Measurements from ENCODE around the gene WNT1. TPM values are rescaled to one million over a fixed set of nuclear protein-coding genes. Genes with fewer than 3 reads are reported as not detected.

WNT1 gene
- under 1 TPM; 0.17 to 0.29 TPM for total RNA-seq

GRCh38 chr12:48978291-48978740 is at the start of gene WNT1:
Gene WNT1, plus strand, starts transcription at chr12:48978322. Its CDS starts 329 bp downstream, at chr12:48978651.
- Mint-ChIP-seq H3K4me1 (peaks cover 51% of the 10 kb centered on the region), H3K4me3 (peak within 1 kb of the TSS; percentile 73), H3K27me3 (peaks cover 89% of the 10 kb centered on the region), H3K27ac (peak within 1 kb of the TSS; percentile 75), H3K36me3 (ENCODE audit: low read depth) (no peaks in the 10 kb centered on the region), H3K9me3 (no peaks in the 10 kb centered on the region)
- DNase-seq = no peak
- POLR2A ChIA-PET = no interaction called here
- CTCF ChIA-PET = interaction anchor here (0.5 to 10.1 kb wide), 22 partner anchors 8 to 322 kb away, joined by 3 to 110 read pairs (median 6); partner anchors contain the start of genes ARF3, DDN, DDX23 and RHEBL1

GRCh38 chr12:48929551-48929950 is 48.6 kb upstream of the WNT1 start:
- POLR2A ChIA-PET = no interaction called here
- peaks cover 30% of the 10 kb centered on the region for H3K4me1 Mint-ChIP-seq

GRCh38 chr12:48930475-48930874 is 47.6 kb upstream of the WNT1 start:
- peak overlapping the region; percentile 3 for H3K27ac Mint-ChIP-seq
- no peaks in the 10 kb centered on the region for H3K9me3 Mint-ChIP-seq
- peaks cover 32% of the 10 kb centered on the region for H3K36me3 Mint-ChIP-seq (ENCODE audit: low read depth)
- no peak for DNase-seq
- H3K27me3 Mint-ChIP-seq = no peaks in the 10 kb centered on the region
- POLR2A ChIA-PET = no interaction called here
- CTCF ChIA-PET = interaction anchor here (0.5 to 1.2 kb wide), 4 partner anchors 17 to 320 kb away, joined by 3 read pairs; partner anchors contain the start of gene ARF3
- peaks cover 29% of the 10 kb centered on the region for H3K4me1 Mint-ChIP-seq
- no peak overlapping the region for H3K4me3 Mint-ChIP-seq

More at GRCh38 chr12:48929551-48929950, 48.6 kb upstream of the WNT1 start:
- Mint-ChIP-seq H3K27me3 (no peaks in the 10 kb centered on the region), H3K9me3 (no peaks in the 10 kb centered on the region), H3K36me3 (ENCODE audit: low read depth) (peaks cover 31% of the 10 kb centered on the region), H3K27ac (no peak overlapping the region), H3K4me3 (no peak overlapping the region)
- DNase-seq = no peak
- CTCF ChIA-PET = interaction anchor here (0.5 to 1.2 kb wide), 6 partner anchors 16 to 198 kb away, joined by 3 read pairs; partner anchors contain the start of gene ARF3

- Mint-ChIP-seq H3K9me3 (no peaks in the 10 kb centered on the region), H3K27ac (peak overlapping the region; percentile 84), H3K36me3 (ENCODE audit: low read depth) (peaks cover 37% of the 10 kb centered on the region), H3K27me3 (no peaks in the 10 kb centered on the region), H3K4me1 (peaks cover 19% of the 10 kb centered on the region), H3K4me3 (peak overlapping the region; percentile 3)
- no peak for DNase-seq
- ChIA-PET CTCF (interaction anchor here (0.7 to 1.7 kb wide), 5 partner anchors 9 to 112 kb away, joined by 3 to 4 read pairs (median 3); no protein-coding TSS in a partner anchor), POLR2A (no interaction called here)
These were observed 45.2 kb upstream of the WNT1 start for GRCh38 chr12:48932878-48933277.

DNA sequence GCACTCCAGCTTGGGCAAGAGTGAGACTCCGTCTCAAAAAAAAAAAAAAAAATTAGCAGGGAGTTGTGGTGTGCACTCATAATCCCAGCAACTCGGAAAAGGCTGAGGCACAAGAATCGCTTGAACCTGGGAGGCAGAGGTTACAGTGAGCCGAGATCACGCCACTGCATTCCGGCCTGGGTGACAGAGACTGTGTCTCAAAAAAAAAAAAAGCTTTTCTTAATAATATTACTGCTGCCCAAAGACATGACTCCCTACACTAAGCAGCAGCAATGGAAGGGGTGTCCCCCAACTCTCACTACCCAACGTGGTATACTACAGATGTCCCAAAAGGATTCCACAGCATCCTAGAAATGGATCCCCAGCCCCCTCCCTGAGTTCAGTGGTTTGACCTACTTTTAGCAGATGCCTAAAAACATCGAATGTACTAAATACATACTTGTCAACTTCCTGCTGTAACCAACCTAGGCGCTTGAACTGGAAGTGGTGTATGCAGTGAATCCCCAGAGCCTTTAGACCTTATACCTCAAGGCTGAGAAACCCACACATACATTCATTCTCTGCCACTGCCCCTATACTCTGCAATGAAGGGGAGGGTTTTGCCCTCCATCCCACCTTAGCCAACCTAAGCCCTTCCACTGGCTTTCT is 44.3 kb upstream of the WNT1 start:
- ChIA-PET POLR2A (no interaction called here), CTCF (interaction anchor here (0.6 to 1.8 kb wide), 6 partner anchors 9 to 113 kb away, joined by 3 to 8 read pairs (median 4); partner anchors contain the start of gene FKBP11)
- Mint-ChIP-seq H3K9me3 (no peaks in the 10 kb centered on the region), H3K27ac (peak overlapping the region; percentile 84), H3K4me3 (peak overlapping the region; percentile 10), H3K27me3 (no peaks in the 10 kb centered on the region), H3K4me1 (peaks cover 19% of the 10 kb centered on the region), H3K36me3 (ENCODE audit: low read depth) (peaks cover 37% of the 10 kb centered on the region)
- DNase-seq = peak; percentile 19

DNA sequence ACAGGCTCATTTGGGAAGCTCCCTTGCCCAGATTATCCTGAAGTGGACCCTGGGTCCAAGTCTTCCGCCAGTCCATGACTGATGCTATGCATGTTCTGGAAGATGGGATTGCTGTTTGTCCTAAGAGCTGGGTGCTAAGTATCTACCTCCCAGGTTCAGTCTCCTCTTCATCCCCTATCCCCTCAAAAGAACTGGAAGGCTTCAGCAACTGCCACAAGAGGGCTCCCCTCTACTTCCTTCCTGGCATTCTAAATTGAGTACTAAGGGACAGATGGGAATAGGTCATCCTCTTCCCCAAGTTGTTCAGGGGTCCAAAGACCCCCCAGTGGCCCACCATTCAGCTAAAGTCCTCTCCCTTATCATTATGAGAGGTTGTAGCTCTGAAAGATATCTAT is 43.8 kb upstream of the WNT1 start:
- H3K9me3 Mint-ChIP-seq = no peaks in the 10 kb centered on the region

GRCh38 chr12:48936379-48936979 is 41.6 kb upstream of the WNT1 start:
- Mint-ChIP-seq H3K4me1 (peaks cover 19% of the 10 kb centered on the region), H3K27me3 (no peaks in the 10 kb centered on the region), H3K4me3 (no peak overlapping the region), H3K36me3 (ENCODE audit: low read depth) (peaks cover 31% of the 10 kb centered on the region), H3K9me3 (no peaks in the 10 kb centered on the region), H3K27ac (no peak overlapping the region)
- ChIA-PET CTCF (interaction anchor here (0.7 to 2.1 kb wide), 13 partner anchors 11 to 84 kb away, joined by 3 to 9 read pairs (median 3); partner anchors contain the start of genes DDX23 and FKBP11), POLR2A (no interaction called here)
- peak; percentile 86 for DNase-seq

More for the DNA sequence above, 43.8 kb upstream of the WNT1 start:
- Mint-ChIP-seq H3K36me3 (ENCODE audit: low read depth) (peaks cover 36% of the 10 kb centered on the region), H3K4me1 (peaks cover 19% of the 10 kb centered on the region), H3K27ac (peak overlapping the region; percentile 84), H3K27me3 (no peaks in the 10 kb centered on the region), H3K4me3 (no peak overlapping the region)
- POLR2A ChIA-PET = no interaction called here
- CTCF ChIA-PET = interaction anchor here (0.6 to 1.8 kb wide), 7 partner anchors 9 to 83 kb away, joined by 3 to 8 read pairs (median 4); partner anchors contain the start of gene FKBP11
- no peak for DNase-seq

DNA sequence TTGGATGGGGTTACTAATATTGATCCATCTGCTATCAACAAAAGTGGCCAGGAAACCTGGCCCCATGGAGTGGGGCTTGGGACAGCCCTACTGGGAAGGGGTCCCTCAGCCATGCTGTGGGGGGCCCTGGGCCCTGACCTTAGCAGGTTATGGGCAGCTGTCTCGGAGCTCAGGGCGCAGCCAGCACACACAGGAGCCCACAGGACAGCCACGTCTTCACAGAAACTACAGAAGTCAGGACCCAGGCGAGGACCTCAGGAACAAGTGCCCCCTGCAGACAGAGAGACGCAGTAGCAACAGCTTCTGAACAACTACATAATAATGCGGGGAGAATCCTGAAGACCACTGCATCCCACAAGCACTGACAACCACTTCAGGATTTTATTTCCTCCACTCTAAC is 41.0 kb upstream of the WNT1 start:
- H3K27ac Mint-ChIP-seq = no peak overlapping the region
- no peak for DNase-seq
- POLR2A ChIA-PET = no interaction called here
- H3K36me3 Mint-ChIP-seq (ENCODE audit: low read depth) = peaks cover 31% of the 10 kb centered on the region
- H3K9me3 Mint-ChIP-seq = no peaks in the 10 kb centered on the region
- H3K27me3 Mint-ChIP-seq = no peaks in the 10 kb centered on the region
- CTCF ChIA-PET = interaction anchor here (1.2 to 2.1 kb wide), 3 partner anchors 15 to 84 kb away, joined by 3 to 9 read pairs (median 5); partner anchors contain the start of gene DDX23
- no peak overlapping the region for H3K4me3 Mint-ChIP-seq
- peaks cover 19% of the 10 kb centered on the region for H3K4me1 Mint-ChIP-seq

GRCh38 chr12:48938805-48939204 is 39.3 kb upstream of the WNT1 start:
- Mint-ChIP-seq H3K4me1 (peaks cover 11% of the 10 kb centered on the region), H3K36me3 (ENCODE audit: low read depth) (peaks cover 21% of the 10 kb centered on the region), H3K4me3 (no peak overlapping the region), H3K9me3 (no peaks in the 10 kb centered on the region), H3K27me3 (no peaks in the 10 kb centered on the region), H3K27ac (no peak overlapping the region)
- ChIA-PET CTCF (interaction anchor here (2.1 to 2.5 kb wide), 3 partner anchors 13 to 86 kb away, joined by 7 to 10 read pairs (median 9); partner anchors contain the start of gene DDX23), POLR2A (interaction anchor here (0.7 kb wide), 1 partner anchor 85 kb away, joined by 3 read pairs; no protein-coding TSS in a partner anchor)
- no peak for DNase-seq

DNA sequence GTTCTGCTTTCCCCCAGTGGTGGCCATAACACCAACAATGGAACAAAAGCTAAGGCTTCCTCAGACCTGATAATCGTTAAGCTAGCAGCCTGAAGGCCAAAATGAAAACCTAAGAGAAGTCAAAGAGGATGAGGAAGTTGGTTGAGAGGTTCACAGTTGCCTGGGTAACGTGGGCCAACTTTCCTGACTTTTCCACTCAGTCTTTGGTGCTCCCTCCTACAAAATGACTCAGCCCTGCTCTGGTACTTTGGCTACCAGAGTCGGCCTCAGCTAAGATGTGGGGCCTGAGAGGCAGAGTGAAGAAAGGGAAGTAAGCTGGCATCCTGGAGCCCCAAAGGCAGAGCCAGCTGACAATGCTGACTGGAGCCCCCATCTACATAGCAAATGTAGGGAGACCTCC is 37.9 kb upstream of the WNT1 start:
- Mint-ChIP-seq H3K4me3 (no peak overlapping the region), H3K9me3 (no peaks in the 10 kb centered on the region), H3K4me1 (peaks cover 2% of the 10 kb centered on the region), H3K27me3 (no peaks in the 10 kb centered on the region), H3K36me3 (ENCODE audit: low read depth) (peaks cover 15% of the 10 kb centered on the region), H3K27ac (no peak overlapping the region)
- CTCF ChIA-PET = interaction anchor here (0.7 to 2.5 kb wide), 8 partner anchors 12 to 148 kb away, joined by 3 to 10 read pairs (median 4); partner anchors contain the start of gene WNT1
- POLR2A ChIA-PET = interaction anchor here (0.7 kb wide), 1 partner anchor 177 kb away, joined by 3 read pairs; no protein-coding TSS in a partner anchor
- DNase-seq = no peak

GRCh38 chr12:48943221-48943620 is 34.9 kb upstream of the WNT1 start:
- Mint-ChIP-seq H3K27me3 (no peaks in the 10 kb centered on the region), H3K36me3 (ENCODE audit: low read depth) (peaks cover 12% of the 10 kb centered on the region), H3K4me3 (no peak overlapping the region), H3K27ac (no peak overlapping the region), H3K9me3 (no peaks in the 10 kb centered on the region), H3K4me1 (peaks cover 3% of the 10 kb centered on the region)
- DNase-seq = no peak
- ChIA-PET POLR2A (no interaction called here), CTCF (interaction anchor here (1.0 to 2.3 kb wide), 3 partner anchors 9 to 90 kb away, joined by 3 to 7 read pairs (median 4); no protein-coding TSS in a partner anchor)

- H3K27me3 Mint-ChIP-seq = no peaks in the 10 kb centered on the region
- peaks cover 7% of the 10 kb centered on the region for H3K4me1 Mint-ChIP-seq
- H3K4me3 Mint-ChIP-seq = no peak overlapping the region
- H3K36me3 Mint-ChIP-seq (ENCODE audit: low read depth) = peaks cover 11% of the 10 kb centered on the region
- DNase-seq = no peak
- ChIA-PET POLR2A (no interaction called here), CTCF (interaction anchor here (1.5 kb wide), 1 partner anchor 42 kb away, joined by 3 read pairs; no protein-coding TSS in a partner anchor)
- H3K27ac Mint-ChIP-seq = no peak overlapping the region
- H3K9me3 Mint-ChIP-seq = no peaks in the 10 kb centered on the region
These were observed 31.9 kb upstream of the WNT1 start for GRCh38 chr12:48946205-48946604.

All from activated CD4-positive, alpha-beta T cell treated with anti-CD3 and anti-CD28 coated beads, Interleukin-2, amount 10 ng/mL, durations not matched to agents 7 days and 5 days (primary cell).